Ovary (tissue), 9 donors: Measurements from ENCODE around the gene GABRR2. TPM values are rescaled to one million over a fixed set of nuclear protein-coding genes. Genes with fewer than 3 reads are reported as not detected.

Source experiments
- DNase-seq, 5 donors: peaks; one replicate each; pipeline ENCODE4 v3.0.0-alpha.2; 2019 to 2020
- H3K27ac ChIP-seq, 2 donors: fragments of 200-600 bp; one replicate each; pipeline versions ENCODE4 v1.5.1 to v1.8.0; 2019 to 2022
- H3K27me3 ChIP-seq: fragments of 200-600 bp; one replicate; pipeline ENCODE4 v1.8.0; 2022
- H3K36me3 ChIP-seq: fragments of 200-600 bp; sonication (generic); one replicate; pipeline ENCODE4 v1.5.1; 2019
- H3K4me1 ChIP-seq: one replicate; pipeline ENCODE4 v1.8.1; 2013; ENCODE audit warnings: mild to moderate bottlenecking, moderate library complexity; ENCODE audit not compliant: insufficient read depth
- H3K4me3 ChIP-seq: fragments of 200-600 bp; sonication (generic); one replicate; pipeline ENCODE4 v1.5.1; 2017
- H3K9me3 ChIP-seq, 2 donors: fragments of 200-600 bp in 1 of 2; sonication (generic) in 1 of 2; one replicate each; pipeline versions ENCODE4 v1.5.1 to v1.8.1; 2013 to 2019; ENCODE audit warnings: mild to moderate bottlenecking in 1 of 2, moderate library complexity in 1 of 2
- CTCF ChIP-seq, 3 donors: fragments of 450-650 bp in 2 of 3; fragments of 200-600 bp in 1 of 3; IDR thresholded peaks; one replicate each; pipeline versions ENCODE4 v1.5.1 to v1.8.0; 2016 to 2022; ENCODE audit warnings: antibody characterized with exemption in 3 of 3, mild to moderate bottlenecking in 1 of 3
- EP300 ChIP-seq: sonication (generic); formaldehyde crosslinking; IDR thresholded peaks from one replicate; pipeline ENCODE4 v1.6.1; 2017; ENCODE audit warnings: antibody characterized with exemption
- POLR2A ChIP-seq: fragments of 450-650 bp; IDR thresholded peaks from one replicate; pipeline ENCODE4 v1.6.1; 2017; ENCODE audit warnings: antibody characterized with exemption, mild to moderate bottlenecking, moderate library complexity
- WGBS, 3 donors: extraction: QIAGEN DNeasy Blood & Tissue Kit in 1 of 3; methylation state at CpG; one replicate each; pipeline versions ENCODE4 v1.1.5 to v1.1.7; 2013 to 2017; 5-methylcytosine and 5-hydroxymethylcytosine counted together
- intact Hi-C, 4 donors: fragments of 100-400 bp; cut with DNase I; formaldehyde crosslinking; loops; one replicate each; pipeline versions ENCODE4 v1.11.0 to v1.15.1; 2022 to 2023
- polyA plus RNA-seq, 2 donors: library from polyadenylated mRNA; stranded (reverse); fragments of 200-250 nt in 1 of 2; fragments of 350-450 nt in 1 of 2; fragmentation: Illumina TruSeq in 1 of 2; extraction: RNeasy Lipid Tissue Mini Kit (QIAGEN cat#74804) in 1 of 2; gene quantifications; one replicate each; pipeline ENCODE4 v1.2.3, GENCODE V29; 2013 to 2014
- total RNA-seq, 7 donors: library from RNA; depleted of rRNA in 2 of 7; stranded (reverse); fragments of >200 nt in 2 of 7; fragmentation: NEBNext Ultra II Directional in 3 of 7; extraction: Animal tissue kit (Norgen Biotek cat#: 25700) in 3 of 7; gene quantifications; one replicate each; pipeline versions ENCODE4 v1.1.0 to v1.2.4, GENCODE V29; 2016 to 2023
- donor health status: DM: no; HTN: no; CAD: no; lungs with moderate emphysema.
- donor health status: DM: no; HTN: no; CAD: no.
- donor health status: Bipolar disorder and iron deficiency.
- donor health status: DM: yes; HTN: yes; CAD: no.
- donor health status: DM: no; HTN: no; CAD: no.
- donor health status: DM: yes; HTN: yes; CAD: no.

GABRR2 gene
- total and polyA plus RNA-seq, 9 donors: 0.24 to 1.1 (median 0.52) TPM; not detected in 1

- no peak overlapping the region for H3K4me3 ChIP-seq
- no peaks in the 10 kb centered on the region for H3K36me3 ChIP-seq
- no peaks in the 10 kb centered on the region for H3K27me3 ChIP-seq
- TF ChIP-seq CTCF (IDR thresholded peaks at IDR 0.05) (no peak), EP300 (no peak), POLR2A (no peak)
- DNase-seq: no peak
- H3K27ac ChIP-seq: no peak overlapping the region
- no peaks in the 10 kb centered on the region for H3K9me3 ChIP-seq
- intact Hi-C loops: loop anchor here (5.0 kb wide), 1 partner anchor 262 kb away; no protein-coding TSS in a partner anchor
- WGBS, 3 donors: 63 to 68% (median 64%) methylated on average over 5 of the region's 5 CpGs
- no peaks in the 10 kb centered on the region for H3K4me1 ChIP-seq
Observed at GRCh38 chr6:89244241-89244985, 70.7 kb downstream of the GABRR2 start.

GRCh38 chr6:89243331-89243629, 71.8 kb downstream of the GABRR2 start:
- no peak for TF ChIP-seq POLR2A
- no peak for TF ChIP-seq EP300
- no peak for TF ChIP-seq CTCF (IDR thresholded peaks at IDR 0.05)
- H3K27ac ChIP-seq: no peak overlapping the region
- no peaks in the 10 kb centered on the region for H3K36me3 ChIP-seq
- no peak for DNase-seq
- H3K9me3 ChIP-seq: no peaks in the 10 kb centered on the region
- intact Hi-C loops: loop anchor here (5.0 kb wide), 1 partner anchor 261 kb away; no protein-coding TSS in a partner anchor
- H3K27me3 ChIP-seq: no peaks in the 10 kb centered on the region
- 28 to 53% (median 30%) methylated on average over 1 of the region's 1 CpG for WGBS, 3 donors
- no peak overlapping the region for H3K4me3 ChIP-seq
- H3K4me1 ChIP-seq: no peaks in the 10 kb centered on the region

GRCh38 chr6:89242574-89243330, 72.3 kb downstream of the GABRR2 start:
- Histone ChIP-seq H3K36me3 (no peaks in the 10 kb centered on the region), H3K27me3 (no peaks in the 10 kb centered on the region), H3K4me1 (no peaks in the 10 kb centered on the region), H3K4me3 (no peak overlapping the region), H3K9me3 (no peaks in the 10 kb centered on the region), H3K27ac (no peak overlapping the region)
- intact Hi-C loops: loop anchor here (5.0 kb wide), 1 partner anchor 260 kb away; no protein-coding TSS in a partner anchor
- 10 to 25% (median 14%) methylated on average over 3 of the region's 3 CpGs for WGBS, 3 donors
- TF ChIP-seq CTCF (IDR thresholded peaks at IDR 0.05) (peak in 2 of 3 donors; percentile 29 to 48), EP300 (no peak), POLR2A (no peak)
- no peak for DNase-seq

GRCh38 chr6:89239338-89239737, 75.8 kb downstream of the GABRR2 start:
- DNase-seq: no peak
- TF ChIP-seq EP300 (no peak), CTCF (IDR thresholded peaks at IDR 0.05) (no peak), POLR2A (no peak)
- Histone ChIP-seq H3K27ac (no peak overlapping the region), H3K9me3 (no peaks in the 10 kb centered on the region), H3K4me1 (no peaks in the 10 kb centered on the region), H3K36me3 (no peaks in the 10 kb centered on the region), H3K4me3 (no peak overlapping the region), H3K27me3 (no peaks in the 10 kb centered on the region)
- 87 to 90% (median 90%) methylated on average over 3 of the region's 3 CpGs for WGBS, 3 donors
- intact Hi-C loops: no loop called here
